IMR-90 (cell line): Measurements from ENCODE around the gene SLC17A8. TPM values are rescaled to one million over a fixed set of nuclear protein-coding genes. Genes with fewer than 3 reads are reported as not detected.

Experiments used
- ATAC-seq: fragments of 200-7000 bp; cut with Tn5 transposase; 2 replicates; pipeline ENCODE4 v1.9.1; 2020; ENCODE audit warnings: low read depth, mild to moderate bottlenecking, moderate library complexity
- BruUV-seq: library from RNA; stranded (reverse); fragments of 400-500 nt; replicated peaks from 2 replicates; lab custom pipeline; 2021; lab: Mats Ljungman, UMichigan
- CTCF ChIA-PET: fragments of 300-600 bp; formaldehyde crosslinking; extraction: SDS; loops from one replicate; lab custom pipeline; 2021; ENCODE audit warnings: antibody characterized with exemption; lab: Yijun Ruan, JAX
- POLR2A ChIA-PET: fragments of 300-600 bp; sonication (Branson Sonifier 250); formaldehyde crosslinking; loops from one replicate; lab custom pipeline; 2022; ENCODE audit warnings: antibody characterized with exemption; ENCODE audit not compliant: unreplicated experiment; lab: Charles Lee
- DNase-seq: peaks from one replicate; pipeline ENCODE4 v3.0.0; 2013
- H2AFZ ChIP-seq: replicated peaks from 2 replicates; pipeline ENCODE3; 2013; ENCODE audit warnings: low read length, mild to moderate bottlenecking; ENCODE audit not compliant: poor library complexity
- H2AK5ac ChIP-seq: 2 replicates; pipeline ENCODE4 v1.6.1; 2013; ENCODE audit warnings: low read depth, low read length, inconsistent platforms
- H2AK9ac ChIP-seq: replicated peaks from 2 replicates; pipeline ENCODE3; 2013; ENCODE audit warnings: mild to moderate bottlenecking, low read depth, low read length, moderate library complexity; ENCODE audit not compliant: poor library complexity
- H2BK120ac ChIP-seq: 2 replicates; pipeline ENCODE4 v1.6.1; 2013; ENCODE audit warnings: low read depth, low read length, inconsistent platforms
- H2BK15ac ChIP-seq: 3 replicates; pipeline ENCODE4 v1.6.1; 2013; ENCODE audit warnings: low read depth, low read length, inconsistent platforms
- H2BK20ac ChIP-seq: 2 replicates; pipeline ENCODE4 v1.6.1; 2013; ENCODE audit warnings: low read depth, mild to moderate bottlenecking, inconsistent platforms, low read length, moderate library complexity
- H2BK5ac ChIP-seq: 2 replicates; pipeline ENCODE4 v1.6.1; 2013; ENCODE audit warnings: mild to moderate bottlenecking, low read depth, low read length, inconsistent platforms; ENCODE audit not compliant: poor library complexity, severe bottlenecking
- H3K14ac ChIP-seq: replicated peaks from 2 replicates; pipeline ENCODE4 v1.6.1; 2013; ENCODE audit warnings: low read depth, low read length, inconsistent platforms
- H3K18ac ChIP-seq: 2 replicates; pipeline ENCODE4 v1.6.1; 2013; ENCODE audit warnings: low read depth, low read length, control low read depth
- H3K23ac ChIP-seq: 2 replicates; pipeline ENCODE4 v1.6.1; 2013; ENCODE audit warnings: low read depth, low read length, inconsistent platforms
- H3K27ac ChIP-seq: 2 replicates; pipeline ENCODE4 v1.5.1; 2013; ENCODE audit warnings: mild to moderate bottlenecking, control low read depth, low read length; ENCODE audit not compliant: insufficient read depth
- H3K27me3 ChIP-seq: 2 replicates; pipeline ENCODE4 v1.6.1; 2013; ENCODE audit warnings: low read length; ENCODE audit not compliant: control insufficient read depth, insufficient read depth
- H3K36me3 ChIP-seq: 2 replicates; pipeline ENCODE4 v1.6.1; 2013; ENCODE audit warnings: low read length, mixed read lengths; ENCODE audit not compliant: control insufficient read depth, insufficient read depth
- H3K4ac ChIP-seq: 2 replicates; pipeline ENCODE4 v1.6.1; 2013; ENCODE audit warnings: low read depth, low read length, inconsistent platforms
- H3K4me1 ChIP-seq: 2 replicates; pipeline ENCODE4 v1.6.1; 2013; ENCODE audit warnings: low read length, mixed read lengths; ENCODE audit not compliant: control insufficient read depth, insufficient read depth
- H3K4me2 ChIP-seq: 2 replicates; pipeline ENCODE4 v1.6.1; 2013; ENCODE audit warnings: low read depth, mild to moderate bottlenecking, control low read depth, low read length, moderate library complexity
- H3K4me3 ChIP-seq: 2 replicates; pipeline ENCODE4 v1.5.1; 2013; ENCODE audit warnings: low read depth, mild to moderate bottlenecking, control low read depth, low read length, moderate library complexity; ENCODE audit not compliant: insufficient read depth
- H3K56ac ChIP-seq: 2 replicates; pipeline ENCODE4 v1.6.1; 2013; ENCODE audit warnings: low read length, inconsistent platforms; ENCODE audit not compliant: insufficient read depth; ENCODE audit errors: extremely low read depth
- H3K79me1 ChIP-seq, 2 experiments: 2 replicates each; pipeline ENCODE4 v1.6.1; 2013; ENCODE audit warnings: low read length in 2 of 2, inconsistent platforms in 1 of 2, low read depth in 1 of 2
- H3K9ac ChIP-seq: 2 replicates; pipeline ENCODE4 v1.6.1; 2013; ENCODE audit warnings: low read depth, low read length, control low read depth
- H3K9me1 ChIP-seq: 2 replicates; pipeline ENCODE4 v1.6.1; 2013; ENCODE audit warnings: low read length, inconsistent platforms; ENCODE audit not compliant: insufficient read depth
- H3K9me3 ChIP-seq: 2 replicates; pipeline ENCODE4 v1.6.1; 2013; ENCODE audit warnings: low read length; ENCODE audit not compliant: control insufficient read depth, insufficient read depth
- H4K20me1 ChIP-seq: 2 replicates; pipeline ENCODE4 v1.6.1; 2013; ENCODE audit warnings: low read length, inconsistent platforms; ENCODE audit not compliant: insufficient read depth
- H4K5ac ChIP-seq: 2 replicates; pipeline ENCODE4 v1.6.1; 2013; ENCODE audit warnings: mild to moderate bottlenecking, low read depth, low read length, control low read depth
- H4K8ac ChIP-seq, 2 experiments: 2 replicates each; pipeline ENCODE4 v1.6.1; 2013; ENCODE audit warnings: low read depth in 2 of 2, low read length in 2 of 2, control low read depth in 1 of 2, inconsistent platforms in 1 of 2
- H4K91ac ChIP-seq: 2 replicates; pipeline ENCODE4 v1.6.1; 2013; ENCODE audit warnings: low read depth, low read length, inconsistent platforms; ENCODE audit not compliant: insufficient read depth
- BHLHE40 ChIP-seq: fragments of 150-350 bp; IDR thresholded peaks from 2 replicates; pipeline ENCODE4 v1.6.1; 2016; ENCODE audit warnings: mild to moderate bottlenecking, low read depth, low read length
- CTCF ChIP-seq: conservative IDR thresholded peaks from 2 replicates; pipeline ENCODE4 v1.5.1; 2012; ENCODE audit warnings: mild to moderate bottlenecking, low read depth, low read length, improper control_type of control experiment
- ELK1 ChIP-seq: fragments of 150-350 bp; IDR thresholded peaks from 2 replicates; pipeline ENCODE4 v1.6.1; 2016; ENCODE audit warnings: low read depth, mild to moderate bottlenecking, low read length, moderate library complexity, borderline replicate concordance
- MXI1 ChIP-seq: IDR thresholded peaks from 2 replicates; pipeline ENCODE4 v1.6.1; 2012; ENCODE audit warnings: low read depth, mild to moderate bottlenecking, low read length, moderate library complexity, borderline replicate concordance
- NFE2L2 ChIP-seq: fragments of 150-350 bp; IDR thresholded peaks from 2 replicates; pipeline ENCODE4 v1.6.1; 2016; ENCODE audit warnings: low read depth, mild to moderate bottlenecking, low read length
- RCOR1 ChIP-seq: IDR thresholded peaks from 2 replicates; pipeline ENCODE4 v1.6.1; 2012; ENCODE audit warnings: mild to moderate bottlenecking, low read length, improper control_type of control experiment; ENCODE audit not compliant: insufficient replicate concordance
- SMC3 ChIP-seq: fragments of 150-350 bp; IDR thresholded peaks from 2 replicates; pipeline ENCODE4 v1.6.1; 2016; ENCODE audit warnings: low read depth, mild to moderate bottlenecking, antibody characterized with exemption, low read length, moderate library complexity
- USF2 ChIP-seq: fragments of 150-350 bp; IDR thresholded peaks from 2 replicates; pipeline ENCODE4 v1.6.1; 2017; ENCODE audit warnings: mild to moderate bottlenecking, antibody characterized with exemption, low read length, low read depth
- whole genome bisulfite sequencing, 2 experiments: methylation state at CpG; one replicate each; pipeline versions ENCODE4 v1.1.5 to v1.1.7; 2013; ENCODE audit warnings: missing lambda C conversion rate in 2 of 2; ENCODE audit not compliant: insufficient read length in 1 of 2; ENCODE audit errors: extremely low coverage in 2 of 2; 5-methylcytosine and 5-hydroxymethylcytosine counted together
- dilution Hi-C: fragments of 300-500 bp; cut with HindIII; formaldehyde crosslinking; loops from one replicate; pipeline ENCODE4 v1.14.3; 2018; ENCODE audit warnings: low sequenced_read_pairs; ENCODE audit not compliant: unreplicated experiment
- in situ Hi-C: fragments of 300-500 bp; cut with MboI; formaldehyde crosslinking; loops from 3 replicates; pipeline ENCODE4 v1.14.3; 2019; ENCODE audit warnings: low sequenced_read_pairs, inconsistent platforms, mixed read lengths
- intact Hi-C: fragments of 100-400 bp; cut with micrococcal nuclease; formaldehyde crosslinking; loops from 2 replicates; pipeline ENCODE4 v1.10.0; 2022
- polyA plus RNA-seq, 3 experiments: library from polyadenylated mRNA; depleted of rRNA; stranded (reverse); fragments of >200 nt; gene quantifications; 2 replicates each; pipeline ENCODE4 v1.2.3, GENCODE V29; 2012; ENCODE audit warnings: low replicate concordance in 1 of 3
- total RNA-seq: library from RNA; depleted of rRNA; stranded (reverse); fragments of >200 nt; gene quantifications from 2 replicates; pipeline ENCODE4 v1.2.3, GENCODE V29; 2012

SLC17A8 gene
- total and polyA plus RNA-seq, 2 of the 4 experiments (the other 2 are of a cell fraction), result not detected

- H3K27me3 ChIP-seq, result no peaks in the 10 kb centered on the region
- H4K5ac ChIP-seq, result no peak overlapping the region
- no peaks in the 10 kb centered on the region for H3K9me3 ChIP-seq
- TF ChIP-seq USF2, result no peak
- TF ChIP-seq MXI1, result no peak
- TF ChIP-seq CTCF, result no peak
- TF ChIP-seq SMC3, result no peak
- no peak for TF ChIP-seq ELK1
- TF ChIP-seq BHLHE40, result no peak
- no peak for TF ChIP-seq NFE2L2
- TF ChIP-seq RCOR1, result no peak
- no peak overlapping the region for H3K4me2 ChIP-seq
- in situ Hi-C loops (no loop called here), dilution Hi-C loops (no loop called here), intact Hi-C loops (no loop called here)
- no peak overlapping the region for H2AFZ ChIP-seq
- H2BK15ac ChIP-seq, result no peak overlapping the region
- whole genome bisulfite sequencing, 2 experiments, result no CpG with 5 or more reads among the region's 2 CpGs
- H3K36me3 ChIP-seq, result no peaks in the 10 kb centered on the region
- no peak overlapping the region for H3K27ac ChIP-seq
- ChIA-PET POLR2A (no interaction called here), CTCF (interaction anchor here (0.6 to 0.7 kb wide), 2 partner anchors 29 to 105 kb away, joined by 5 to 8 read pairs; no protein-coding TSS in a partner anchor)
- H3K9ac ChIP-seq, result no peak overlapping the region
- no peak overlapping the region for H3K14ac ChIP-seq
- H3K4ac ChIP-seq, result no peak overlapping the region
- no peaks in the 10 kb centered on the region for H3K4me1 ChIP-seq
- H3K56ac ChIP-seq, result no peak overlapping the region
- no peak overlapping the region for H2AK5ac ChIP-seq
- no peaks in the 10 kb centered on the region for H4K20me1 ChIP-seq
- H3K18ac ChIP-seq, result no peak overlapping the region
- H3K9me1 ChIP-seq, result no peaks in the 10 kb centered on the region
- BruUV-seq, result no TSS peak
- ATAC-seq, result no peak
- H4K8ac ChIP-seq, result no peak overlapping the region
- no peaks in the 10 kb centered on the region for H3K79me1 ChIP-seq
- no peak overlapping the region for H2BK120ac ChIP-seq
- no peak overlapping the region for H2BK5ac ChIP-seq
- DNase-seq, result no peak
- H2AK9ac ChIP-seq, result no peak overlapping the region
- no peak overlapping the region for H3K23ac ChIP-seq
- H3K4me3 ChIP-seq, result no peak overlapping the region
- H4K91ac ChIP-seq, result no peak overlapping the region
- H2BK20ac ChIP-seq, result no peak overlapping the region
These were observed 76.8 kb downstream of the SLC17A8 start for GRCh38 chr12:100433701-100434100.
